ENCODE measurements around the gene AKAP13. TPM values are rescaled to one million over a fixed set of nuclear protein-coding genes. Genes with fewer than 3 reads are reported as not detected.

AKAP13 gene
- total and polyA plus RNA-seq, 2 of the 8 experiments (the other 6 are each of a cell fraction or from before 2014, with no cell fraction given): 14.0 to 46.2 TPM

GRCh38 chr15:85333132-85333831 is 47.1 kb upstream of the AKAP13 start:
- Histone ChIP-seq H3K27me3 (replicated peaks in 1 of 4; ENCODE audit: control insufficient read depth in 3 of 4, extremely low read depth in 1 of 4, insufficient read depth in 3 of 4, low read length in 3 of 4) (no peaks in the 10 kb centered on the region), H3K79me1 (ENCODE audit: low read depth, low read length) (no peaks in the 10 kb centered on the region), H3K4me2 (ENCODE audit: insufficient read depth in 1 of 2, low read depth in 2 of 2, low read length in 2 of 2) (no peak overlapping the region), H3K18ac (ENCODE audit: extremely low read depth, low read length) (no peak overlapping the region), H3K79me2 (ENCODE audit: control insufficient read depth in 1 of 2, insufficient read depth in 2 of 2, low read length in 2 of 2) (no peaks in the 10 kb centered on the region), H3K4ac (replicated peaks; ENCODE audit: insufficient read length, low read depth, low read length) (no peak overlapping the region), H3K23me2 (ENCODE audit: low read depth, low read length) (no peaks in the 10 kb centered on the region), H2AK5ac (ENCODE audit: low read depth, low read length) (no peak overlapping the region), H3K36me3 (ENCODE audit: control insufficient read depth in 2 of 4, insufficient read depth in 4 of 4, low read length in 3 of 4) (no peaks in the 10 kb centered on the region), H3K27ac (ENCODE audit: low read depth, low read length) (no peak overlapping the region), H3K9me3 (ENCODE audit: insufficient read depth in 2 of 2, low read depth in 1 of 2, low read length in 1 of 2) (no peaks in the 10 kb centered on the region), H4K5ac (ENCODE audit: insufficient read length, low read depth, low read length) (no peak overlapping the region), H2BK120ac (replicated peaks; ENCODE audit: low read depth, low read length) (no peak overlapping the region), H2BK12ac (ENCODE audit: low read depth, low read length) (no peak overlapping the region), H4K91ac (replicated peaks; ENCODE audit: insufficient read length, low read length) (no peak overlapping the region), H3K4me3 (ENCODE audit: extremely low read depth in 1 of 4, insufficient read depth in 2 of 4, low read depth in 3 of 4, low read length in 4 of 4) (no peak overlapping the region), H3K14ac (ENCODE audit: insufficient read length) (no peak overlapping the region), H3K56ac (replicated peaks; ENCODE audit: insufficient read length, low read depth, low read length) (no peak overlapping the region), H3K9ac (replicated peaks in 1 of 4; ENCODE audit: extremely low read depth in 1 of 4, low read depth in 3 of 4, low read length in 3 of 4) (no peak overlapping the region), H2BK15ac (ENCODE audit: low read length) (no peak overlapping the region), H3K23ac (ENCODE audit: insufficient read length) (no peak overlapping the region), H4K8ac (ENCODE audit: extremely low read depth, insufficient read depth, low read length) (no peak overlapping the region), H2BK5ac (ENCODE audit: low read depth, low read length) (no peak overlapping the region), H3K4me1 (replicated peaks in 1 of 4; ENCODE audit: control insufficient read depth in 3 of 4, insufficient read depth in 4 of 4, low read length in 3 of 4) (peaks cover 4 to 7% (median 6%) of the 10 kb centered on the region in 4 experiments), H2BK20ac (ENCODE audit: low read length) (no peak overlapping the region), H4K20me1 (replicated peaks in 1 of 2; ENCODE audit: control insufficient read depth in 1 of 2, insufficient read depth in 2 of 2, low read length in 2 of 2) (no peaks in the 10 kb centered on the region), H2AFZ (ENCODE audit: low read length) (no peak overlapping the region)
- CTCF ChIA-PET (ENCODE audit: partially characterized antibody): interaction anchor here (0.9 to 1.3 kb wide), 4 partner anchors 8 to 167 kb away, joined by 3 to 4 read pairs (median 3); no protein-coding TSS in a partner anchor
- WGBS, 2 experiments (ENCODE audit: extremely low coverage in 1 of 2, insufficient coverage in 1 of 2, insufficient read length in 1 of 2, insufficient replicate concordance in 2 of 2, low coverage in 1 of 2, low lambda C conversion rate in 2 of 2, missing lambda C conversion rate in 1 of 2): 88% methylated on average over 6 of the region's 6 CpGs; no CpG with 5 or more reads in 1 of the 2 experiments
- FAIRE-seq (no peak), DNase-seq (ENCODE audit: low read depth in 1 of 2, low spot score in 2 of 2) (no peak)
- POLR2A ChIA-PET (ENCODE audit: partially characterized antibody): no interaction called here
- TF ChIP-seq YY1 (IDR thresholded peaks at IDR 0.05; ENCODE audit: low read depth, low read length) (no peak), JUN (IDR thresholded peaks at IDR 0.05; ENCODE audit: low read depth, low read length) (no peak), GTF2F1 (IDR thresholded peaks at IDR 0.05; ENCODE audit: borderline replicate concordance, low read depth, low read length) (no peak), RBBP5 (IDR thresholded peaks at IDR 0.05; ENCODE audit: borderline replicate concordance, low read depth, low read length) (no peak), NANOG (IDR thresholded peaks at IDR 0.05; ENCODE audit: insufficient read depth, low read depth, low read length, poor library complexity, severe bottlenecking) (no peak), EGR1 (IDR thresholded peaks at IDR 0.05; ENCODE audit: borderline replicate concordance, low read depth, low read length) (no peak), SP4 (IDR thresholded peaks at IDR 0.05; ENCODE audit: low read length) (no peak), TBP (IDR thresholded peaks at IDR 0.05; ENCODE audit: low read depth, low read length) (no peak), CTBP2 (IDR thresholded peaks at IDR 0.05; ENCODE audit: borderline replicate concordance, insufficient read depth, insufficient read length, low read length) (no peak), EP300 (IDR thresholded peaks at IDR 0.05; ENCODE audit: borderline replicate concordance in 1 of 2, low read depth in 2 of 2, low read length in 2 of 2) (no peak), NRF1 (IDR thresholded peaks at IDR 0.05; ENCODE audit: low read depth, low read length) (no peak)
- TF ChIP-seq, protein P1, sequence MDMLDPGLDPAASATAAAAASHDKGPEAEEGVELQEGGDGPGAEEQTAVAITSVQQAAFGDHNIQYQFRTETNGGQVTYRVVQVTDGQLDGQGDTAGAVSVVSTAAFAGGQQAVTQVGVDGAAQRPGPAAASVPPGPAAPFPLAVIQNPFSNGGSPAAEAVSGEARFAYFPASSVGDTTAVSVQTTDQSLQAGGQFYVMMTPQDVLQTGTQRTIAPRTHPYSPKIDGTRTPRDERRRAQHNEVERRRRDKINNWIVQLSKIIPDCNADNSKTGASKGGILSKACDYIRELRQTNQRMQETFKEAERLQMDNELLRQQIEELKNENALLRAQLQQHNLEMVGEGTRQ (IDR thresholded peaks at IDR 0.05; ENCODE audit: low read length): no peak

Data from H1 (cell line).